Measurements from ENCODE around the gene EYS. TPM values are rescaled to one million over a fixed set of nuclear protein-coding genes. Genes with fewer than 3 reads are reported as not detected.

The EYS gene
- total RNA-seq, 1 donor from 2014 or later, result not detected

DNA sequence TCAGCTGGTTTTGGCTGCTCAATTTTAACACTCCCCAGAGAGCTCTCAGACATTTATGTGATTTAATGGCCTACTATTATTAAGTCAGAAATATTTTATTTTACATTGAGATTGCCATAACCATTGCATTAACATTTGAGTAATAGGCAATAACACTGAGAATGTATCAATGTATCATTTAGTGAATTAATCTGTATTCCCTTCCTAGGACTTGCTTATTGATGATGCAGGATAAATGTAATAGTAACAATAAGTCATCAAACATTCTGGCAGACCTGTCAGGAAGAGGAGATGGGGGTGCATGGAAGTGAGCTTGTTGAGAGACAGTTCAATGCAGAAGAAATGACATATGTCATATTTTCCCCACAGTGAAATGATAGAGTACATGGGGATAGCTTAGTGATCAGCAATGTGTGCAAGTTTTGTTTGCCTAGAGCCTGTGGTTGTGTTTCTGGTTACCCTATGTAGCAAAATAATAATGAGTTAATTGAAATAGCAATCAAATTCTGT lies 458.9 kb downstream of the EYS start:
- TF ChIP-seq, protein P1, sequence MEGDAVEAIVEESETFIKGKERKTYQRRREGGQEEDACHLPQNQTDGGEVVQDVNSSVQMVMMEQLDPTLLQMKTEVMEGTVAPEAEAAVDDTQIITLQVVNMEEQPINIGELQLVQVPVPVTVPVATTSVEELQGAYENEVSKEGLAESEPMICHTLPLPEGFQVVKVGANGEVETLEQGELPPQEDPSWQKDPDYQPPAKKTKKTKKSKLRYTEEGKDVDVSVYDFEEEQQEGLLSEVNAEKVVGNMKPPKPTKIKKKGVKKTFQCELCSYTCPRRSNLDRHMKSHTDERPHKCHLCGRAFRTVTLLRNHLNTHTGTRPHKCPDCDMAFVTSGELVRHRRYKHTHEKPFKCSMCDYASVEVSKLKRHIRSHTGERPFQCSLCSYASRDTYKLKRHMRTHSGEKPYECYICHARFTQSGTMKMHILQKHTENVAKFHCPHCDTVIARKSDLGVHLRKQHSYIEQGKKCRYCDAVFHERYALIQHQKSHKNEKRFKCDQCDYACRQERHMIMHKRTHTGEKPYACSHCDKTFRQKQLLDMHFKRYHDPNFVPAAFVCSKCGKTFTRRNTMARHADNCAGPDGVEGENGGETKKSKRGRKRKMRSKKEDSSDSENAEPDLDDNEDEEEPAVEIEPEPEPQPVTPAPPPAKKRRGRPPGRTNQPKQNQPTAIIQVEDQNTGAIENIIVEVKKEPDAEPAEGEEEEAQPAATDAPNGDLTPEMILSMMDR (IDR thresholded peaks at IDR 0.05), result no peak
- H3K4me1 ChIP-seq, result no peaks in the 10 kb centered on the region
- intact Hi-C loops (cut with DNase I), result no loop called here

DNA sequence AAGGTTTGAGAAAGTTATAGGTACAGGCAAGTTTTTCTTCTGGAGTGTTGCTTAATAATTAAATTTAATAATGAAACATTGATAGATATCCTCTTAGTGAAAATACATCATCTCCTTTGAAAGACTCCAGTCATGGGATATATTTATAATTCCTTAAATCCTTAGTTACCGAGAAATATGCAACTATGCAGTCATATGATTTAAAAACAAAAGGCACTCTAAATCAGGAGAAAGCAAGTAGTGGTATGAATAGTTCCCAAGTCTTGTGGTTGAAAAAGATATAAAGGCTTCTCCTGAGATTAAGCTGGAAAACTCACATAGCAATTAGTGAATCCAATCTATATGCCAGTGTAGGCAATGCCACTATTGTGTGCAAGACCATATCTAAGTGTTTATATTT lies 475.4 kb downstream of the EYS start:
- H3K27ac ChIP-seq, result no peak overlapping the region
- no peak overlapping the region for H3K4me3 ChIP-seq
- H3K4me1 ChIP-seq, result no peaks in the 10 kb centered on the region
- no peaks in the 10 kb centered on the region for H3K9me3 ChIP-seq
- no peaks in the 10 kb centered on the region for H3K36me3 ChIP-seq
- intact Hi-C loops (cut with DNase I), result no loop called here
- TF ChIP-seq, protein P1 (IDR thresholded peaks at IDR 0.05), result no peak
- H3K27me3 ChIP-seq (ENCODE audit: low read depth), result no peaks in the 10 kb centered on the region
- ATAC-seq (no peak), DNase-seq (no peak)

More for the DNA sequence above, 458.9 kb downstream of the EYS start:
- Histone ChIP-seq H3K27me3 (ENCODE audit: low read depth) (no peaks in the 10 kb centered on the region), H3K36me3 (no peaks in the 10 kb centered on the region), H3K9me3 (no peaks in the 10 kb centered on the region), H3K27ac (no peak overlapping the region), H3K4me3 (no peak overlapping the region)
- no peak for DNase-seq
- no peak for ATAC-seq

DNA sequence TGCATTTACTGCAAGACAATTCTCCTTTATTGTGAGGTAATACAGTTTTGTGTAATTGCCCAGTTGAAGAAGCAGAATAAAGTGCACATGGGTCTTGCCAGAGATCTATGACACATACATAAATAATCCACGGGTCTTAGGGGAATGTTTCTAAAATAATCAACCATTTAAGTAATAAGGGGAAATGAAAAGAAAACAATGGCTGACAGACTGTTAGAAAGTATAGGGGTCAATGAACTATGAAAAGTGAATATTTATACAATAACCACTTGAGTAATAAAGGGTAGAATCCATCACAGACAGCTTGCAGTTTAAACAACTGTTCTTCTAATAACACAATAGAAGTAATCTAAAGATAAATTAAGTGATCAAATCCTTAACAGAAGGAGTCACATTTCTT lies 477.2 kb downstream of the EYS start:
- DNase-seq, result no peak
- Histone ChIP-seq H3K27ac (no peak overlapping the region), H3K4me1 (no peaks in the 10 kb centered on the region), H3K4me3 (no peak overlapping the region), H3K27me3 (ENCODE audit: low read depth) (no peaks in the 10 kb centered on the region), H3K9me3 (no peaks in the 10 kb centered on the region), H3K36me3 (no peaks in the 10 kb centered on the region)
- intact Hi-C loops (cut with DNase I), result no loop called here
- no peak for ATAC-seq
- TF ChIP-seq, protein P1 (IDR thresholded peaks at IDR 0.05), result no peak

DNA sequence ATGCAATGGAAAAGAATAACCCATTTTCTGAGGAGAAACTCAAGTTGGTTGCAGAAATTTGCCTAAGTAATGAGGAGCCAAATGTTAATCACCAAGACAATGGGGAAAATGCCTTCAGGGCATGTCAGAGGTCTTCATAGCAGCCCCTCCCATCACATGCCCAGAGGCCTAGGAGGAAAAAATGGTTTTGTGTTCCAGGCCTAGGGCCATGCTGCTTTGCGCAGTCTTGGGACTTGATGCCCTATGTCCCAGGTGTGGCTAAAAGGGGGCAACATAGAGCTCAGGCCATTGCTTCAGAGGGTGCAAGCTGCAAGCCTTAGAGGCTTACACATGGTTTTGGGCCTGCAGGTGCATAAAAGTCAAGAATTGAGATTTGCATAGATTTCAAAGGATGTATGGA lies 485.9 kb downstream of the EYS start:
- no peaks in the 10 kb centered on the region for H3K36me3 ChIP-seq
- no peak overlapping the region for H3K27ac ChIP-seq
- TF ChIP-seq, protein P1 (IDR thresholded peaks at IDR 0.05), result no peak
- no peak for ATAC-seq
- no peak for DNase-seq
- no peaks in the 10 kb centered on the region for H3K9me3 ChIP-seq
- no peaks in the 10 kb centered on the region for H3K4me1 ChIP-seq
- no peak overlapping the region for H3K4me3 ChIP-seq
- intact Hi-C loops (cut with DNase I), result no loop called here
- H3K27me3 ChIP-seq (ENCODE audit: low read depth), result no peaks in the 10 kb centered on the region

DNA sequence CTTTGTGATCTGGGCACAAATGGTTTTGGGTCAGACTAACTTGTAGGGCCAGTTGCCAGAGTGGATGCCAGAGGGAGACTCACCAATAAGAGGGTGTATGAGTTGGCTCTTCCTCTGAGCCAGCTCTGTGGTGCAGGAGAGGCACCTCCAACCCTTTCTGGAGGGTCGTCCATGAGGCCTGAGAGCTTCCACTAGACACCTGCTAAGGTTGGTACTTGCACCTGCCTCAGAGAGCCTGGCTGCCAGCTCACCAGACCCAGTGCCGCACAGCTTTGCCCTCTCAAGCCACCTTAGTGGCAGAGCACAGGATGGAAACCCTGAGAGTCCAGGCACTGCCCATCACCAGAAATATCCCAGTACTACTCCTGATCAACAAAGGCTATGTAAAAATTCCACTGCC lies 504.3 kb downstream of the EYS start:
- H3K27ac ChIP-seq, result no peak overlapping the region
- ATAC-seq (no peak), DNase-seq (no peak)
- H3K4me3 ChIP-seq, result no peak overlapping the region
- intact Hi-C loops (cut with DNase I), result no loop called here
- no peaks in the 10 kb centered on the region for H3K4me1 ChIP-seq
- H3K27me3 ChIP-seq (ENCODE audit: low read depth), result no peaks in the 10 kb centered on the region
- peaks cover 8% of the 10 kb centered on the region for H3K9me3 ChIP-seq
- no peaks in the 10 kb centered on the region for H3K36me3 ChIP-seq
- TF ChIP-seq, protein P1 (IDR thresholded peaks at IDR 0.05), result no peak

DNA sequence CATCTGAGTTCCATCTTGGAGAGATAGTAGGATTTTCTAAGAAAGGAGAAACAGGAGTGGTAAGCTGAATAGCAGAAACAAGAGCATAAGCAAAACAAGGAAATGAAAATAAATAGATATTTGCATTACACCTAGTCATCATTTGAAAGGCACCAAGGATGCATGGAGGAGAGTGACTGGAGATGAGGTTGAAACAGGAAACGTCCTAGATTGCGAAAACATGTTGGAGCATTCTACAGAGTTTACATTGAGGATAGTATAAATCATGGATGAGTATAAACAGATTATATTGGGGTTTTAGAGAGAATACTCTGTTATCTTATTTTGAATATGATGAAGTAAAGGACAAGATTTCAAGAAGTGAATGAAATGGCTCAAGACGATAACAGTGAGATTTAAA lies 507.3 kb downstream of the EYS start:
- no peaks in the 10 kb centered on the region for H3K27me3 ChIP-seq (ENCODE audit: low read depth)
- H3K9me3 ChIP-seq, result peaks cover 8% of the 10 kb centered on the region
- TF ChIP-seq, protein P1 (IDR thresholded peaks at IDR 0.05), result no peak
- H3K4me1 ChIP-seq, result no peaks in the 10 kb centered on the region
- ATAC-seq (no peak), DNase-seq (no peak)
- H3K36me3 ChIP-seq, result no peaks in the 10 kb centered on the region
- H3K4me3 ChIP-seq, result no peak overlapping the region
- H3K27ac ChIP-seq, result no peak overlapping the region
- intact Hi-C loops (cut with DNase I), result no loop called here
